Ishikawa (cell line): ENCODE results near the gene RPP38.

Source experiments
- CEBPB ChIP-seq: IDR thresholded peaks from 2 replicates; pipeline ENCODE4 v1.6.1; 2012
- EP300 ChIP-seq: IDR thresholded peaks from 2 replicates; pipeline ENCODE4 v1.6.1; 2012; ENCODE audit warnings: borderline replicate concordance
- TCF12 ChIP-seq: IDR thresholded peaks from 2 replicates; pipeline ENCODE4 v1.6.1; 2012; ENCODE audit warnings: low read depth
- YY1 ChIP-seq: IDR thresholded peaks from 2 replicates; pipeline ENCODE4 v1.6.1; 2012; ENCODE audit warnings: low read depth
- TF ChIP-seq, protein P1 (sequence below): IDR thresholded peaks from 2 replicates; pipeline ENCODE4 v1.6.1; 2012; ENCODE audit warnings: low read depth, mild to moderate bottlenecking

GRCh38 chr10:15053061-15053460 lies 44.1 kb upstream of the RPP38 start:
- no peak for TF ChIP-seq TCF12
- TF ChIP-seq, protein P1, sequence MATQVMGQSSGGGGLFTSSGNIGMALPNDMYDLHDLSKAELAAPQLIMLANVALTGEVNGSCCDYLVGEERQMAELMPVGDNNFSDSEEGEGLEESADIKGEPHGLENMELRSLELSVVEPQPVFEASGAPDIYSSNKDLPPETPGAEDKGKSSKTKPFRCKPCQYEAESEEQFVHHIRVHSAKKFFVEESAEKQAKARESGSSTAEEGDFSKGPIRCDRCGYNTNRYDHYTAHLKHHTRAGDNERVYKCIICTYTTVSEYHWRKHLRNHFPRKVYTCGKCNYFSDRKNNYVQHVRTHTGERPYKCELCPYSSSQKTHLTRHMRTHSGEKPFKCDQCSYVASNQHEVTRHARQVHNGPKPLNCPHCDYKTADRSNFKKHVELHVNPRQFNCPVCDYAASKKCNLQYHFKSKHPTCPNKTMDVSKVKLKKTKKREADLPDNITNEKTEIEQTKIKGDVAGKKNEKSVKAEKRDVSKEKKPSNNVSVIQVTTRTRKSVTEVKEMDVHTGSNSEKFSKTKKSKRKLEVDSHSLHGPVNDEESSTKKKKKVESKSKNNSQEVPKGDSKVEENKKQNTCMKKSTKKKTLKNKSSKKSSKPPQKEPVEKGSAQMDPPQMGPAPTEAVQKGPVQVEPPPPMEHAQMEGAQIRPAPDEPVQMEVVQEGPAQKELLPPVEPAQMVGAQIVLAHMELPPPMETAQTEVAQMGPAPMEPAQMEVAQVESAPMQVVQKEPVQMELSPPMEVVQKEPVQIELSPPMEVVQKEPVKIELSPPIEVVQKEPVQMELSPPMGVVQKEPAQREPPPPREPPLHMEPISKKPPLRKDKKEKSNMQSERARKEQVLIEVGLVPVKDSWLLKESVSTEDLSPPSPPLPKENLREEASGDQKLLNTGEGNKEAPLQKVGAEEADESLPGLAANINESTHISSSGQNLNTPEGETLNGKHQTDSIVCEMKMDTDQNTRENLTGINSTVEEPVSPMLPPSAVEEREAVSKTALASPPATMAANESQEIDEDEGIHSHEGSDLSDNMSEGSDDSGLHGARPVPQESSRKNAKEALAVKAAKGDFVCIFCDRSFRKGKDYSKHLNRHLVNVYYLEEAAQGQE, result no peak
- TF ChIP-seq YY1, result no peak
- no peak for TF ChIP-seq EP300
- TF ChIP-seq CEBPB, result no peak
